ENCODE data around the gene SRGAP2.
"Not testable (repeated sequence)": the region's sequence is repeated elsewhere in the genome, so short reads cannot be mapped to it uniquely, and the experiment has no call there.

DNA sequence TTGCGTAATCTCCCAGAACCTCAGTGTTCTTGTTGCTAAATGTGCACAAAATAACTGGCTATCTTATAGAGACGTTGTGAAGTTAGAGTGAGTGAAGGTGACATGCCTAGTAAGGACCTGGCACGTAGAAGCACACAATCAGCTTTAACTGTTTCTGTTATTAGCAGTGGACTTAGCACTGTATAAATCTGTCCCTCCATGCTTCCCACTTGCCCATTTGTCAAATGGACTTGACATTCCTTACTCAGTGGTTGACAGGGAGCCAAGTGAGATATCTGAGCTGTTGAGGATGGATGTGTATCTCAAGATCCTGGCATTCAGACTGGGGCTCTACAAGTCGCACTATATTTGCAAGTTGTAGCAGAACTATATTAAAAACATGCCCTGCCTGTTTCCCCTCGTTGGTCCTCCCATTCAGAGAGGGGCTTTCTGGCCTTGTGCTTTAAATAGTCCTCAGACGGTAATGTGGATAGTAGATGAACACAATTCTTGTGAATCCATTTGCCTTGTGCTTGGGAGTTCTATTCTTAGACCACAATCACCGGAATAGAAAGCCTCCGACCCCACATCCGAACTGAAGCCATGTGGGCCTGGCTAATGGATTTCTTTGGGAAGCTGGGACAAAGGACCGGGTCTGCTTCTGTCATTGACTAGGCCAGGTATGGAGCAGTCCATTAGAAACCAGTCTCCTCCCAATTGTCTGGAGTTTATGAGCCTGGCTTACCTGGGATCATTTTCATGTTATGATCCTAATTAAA, 43.0 kb downstream of the SRGAP2 start:
- not testable (repeated sequence) for TF ChIP-seq POLR2A (IDR thresholded peaks at IDR 0.05)
- TF ChIP-seq, protein P1, sequence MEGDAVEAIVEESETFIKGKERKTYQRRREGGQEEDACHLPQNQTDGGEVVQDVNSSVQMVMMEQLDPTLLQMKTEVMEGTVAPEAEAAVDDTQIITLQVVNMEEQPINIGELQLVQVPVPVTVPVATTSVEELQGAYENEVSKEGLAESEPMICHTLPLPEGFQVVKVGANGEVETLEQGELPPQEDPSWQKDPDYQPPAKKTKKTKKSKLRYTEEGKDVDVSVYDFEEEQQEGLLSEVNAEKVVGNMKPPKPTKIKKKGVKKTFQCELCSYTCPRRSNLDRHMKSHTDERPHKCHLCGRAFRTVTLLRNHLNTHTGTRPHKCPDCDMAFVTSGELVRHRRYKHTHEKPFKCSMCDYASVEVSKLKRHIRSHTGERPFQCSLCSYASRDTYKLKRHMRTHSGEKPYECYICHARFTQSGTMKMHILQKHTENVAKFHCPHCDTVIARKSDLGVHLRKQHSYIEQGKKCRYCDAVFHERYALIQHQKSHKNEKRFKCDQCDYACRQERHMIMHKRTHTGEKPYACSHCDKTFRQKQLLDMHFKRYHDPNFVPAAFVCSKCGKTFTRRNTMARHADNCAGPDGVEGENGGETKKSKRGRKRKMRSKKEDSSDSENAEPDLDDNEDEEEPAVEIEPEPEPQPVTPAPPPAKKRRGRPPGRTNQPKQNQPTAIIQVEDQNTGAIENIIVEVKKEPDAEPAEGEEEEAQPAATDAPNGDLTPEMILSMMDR (IDR thresholded peaks at IDR 0.05), result not testable (repeated sequence)
